ENCODE measurements around the gene KCNK10.

Gene KCNK10

GRCh38 chr14:88300817-88301216 lies 22.3 kb downstream of the KCNK10 start:
- Mint-ChIP-seq H3K27me3 (peaks cover 21% of the 10 kb centered on the region), H3K4me1 (ENCODE audit: low read depth) (no peaks in the 10 kb centered on the region), H3K27ac (no peak overlapping the region), H3K4me3 (no peak overlapping the region), H3K36me3 (ENCODE audit: low read depth) (no peaks in the 10 kb centered on the region), H3K9me3 (no peaks in the 10 kb centered on the region)

- Mint-ChIP-seq H3K4me3 (no peak overlapping the region), H3K36me3 (ENCODE audit: low read depth) (no peaks in the 10 kb centered on the region), H3K9me3 (no peaks in the 10 kb centered on the region), H3K27ac (no peak overlapping the region), H3K27me3 (peaks cover 22% of the 10 kb centered on the region), H3K4me1 (ENCODE audit: low read depth) (no peaks in the 10 kb centered on the region)
Measured at GRCh38 chr14:88299865-88300530, 23.1 kb downstream of the KCNK10 start.

DNA sequence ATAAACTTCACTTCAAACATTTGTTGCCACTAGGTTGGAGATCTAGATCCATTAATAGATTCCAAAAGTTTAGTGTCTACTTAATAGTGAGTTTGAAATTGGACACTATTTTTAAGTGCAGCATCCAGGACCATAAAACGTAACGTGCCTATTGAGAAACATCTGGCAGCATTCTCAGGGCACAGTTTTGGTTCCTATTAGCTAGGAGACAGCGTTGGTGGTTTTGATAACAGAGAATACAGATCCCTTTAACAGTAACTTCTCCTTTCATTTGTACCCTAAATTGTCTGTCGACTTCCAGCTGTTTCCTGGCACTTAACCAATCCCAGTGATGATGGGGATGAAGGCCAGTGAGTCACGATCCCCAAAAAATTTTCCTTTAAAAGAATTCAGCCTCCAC lies 25.8 kb downstream of the KCNK10 start:
- peaks cover 26% of the 10 kb centered on the region for H3K27me3 Mint-ChIP-seq
- no peak overlapping the region for H3K27ac Mint-ChIP-seq
- no peaks in the 10 kb centered on the region for H3K4me1 Mint-ChIP-seq (ENCODE audit: low read depth)
- no peaks in the 10 kb centered on the region for H3K9me3 Mint-ChIP-seq
- H3K36me3 Mint-ChIP-seq (ENCODE audit: low read depth): no peaks in the 10 kb centered on the region
- H3K4me3 Mint-ChIP-seq: no peak overlapping the region

DNA sequence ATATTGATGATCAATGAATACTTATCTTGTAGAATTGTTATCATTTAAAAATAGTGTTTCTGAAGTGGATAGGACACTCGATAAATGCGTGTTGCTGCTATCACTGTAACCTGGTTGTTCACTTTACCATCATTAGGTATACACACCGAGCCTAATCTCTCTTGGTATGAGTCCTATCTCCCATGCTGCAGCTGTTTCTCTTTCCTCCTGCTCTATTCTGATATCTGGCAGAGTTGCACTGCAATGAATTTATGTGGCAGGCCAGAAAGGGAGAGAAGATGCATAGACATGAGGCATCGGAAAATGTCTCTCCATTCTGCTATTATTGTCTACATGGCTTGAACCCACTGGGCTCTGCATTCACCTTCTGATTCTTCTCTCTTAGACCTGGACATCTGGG lies 26.7 kb downstream of the KCNK10 start:
- no peaks in the 10 kb centered on the region for H3K9me3 Mint-ChIP-seq
- no peak overlapping the region for H3K4me3 Mint-ChIP-seq
- no peaks in the 10 kb centered on the region for H3K4me1 Mint-ChIP-seq (ENCODE audit: low read depth)

GRCh38 chr14:88289996-88290395 lies 33.1 kb downstream of the KCNK10 start:
- Mint-ChIP-seq H3K36me3 (ENCODE audit: low read depth) (no peaks in the 10 kb centered on the region), H3K27ac (no peak overlapping the region), H3K4me1 (ENCODE audit: low read depth) (no peaks in the 10 kb centered on the region), H3K9me3 (no peaks in the 10 kb centered on the region), H3K4me3 (no peak overlapping the region), H3K27me3 (peaks cover 11% of the 10 kb centered on the region)

More for the DNA sequence above, 26.7 kb downstream of the KCNK10 start:
- Mint-ChIP-seq H3K36me3 (ENCODE audit: low read depth) (no peaks in the 10 kb centered on the region), H3K27ac (no peak overlapping the region), H3K27me3 (peaks cover 17% of the 10 kb centered on the region)

- Mint-ChIP-seq H3K27me3 (peaks cover 11% of the 10 kb centered on the region), H3K4me3 (no peak overlapping the region), H3K4me1 (ENCODE audit: low read depth) (no peaks in the 10 kb centered on the region), H3K36me3 (ENCODE audit: low read depth) (no peaks in the 10 kb centered on the region), H3K27ac (no peak overlapping the region), H3K9me3 (no peaks in the 10 kb centered on the region)
Measured at GRCh38 chr14:88289234-88289633, 33.8 kb downstream of the KCNK10 start.

DNA sequence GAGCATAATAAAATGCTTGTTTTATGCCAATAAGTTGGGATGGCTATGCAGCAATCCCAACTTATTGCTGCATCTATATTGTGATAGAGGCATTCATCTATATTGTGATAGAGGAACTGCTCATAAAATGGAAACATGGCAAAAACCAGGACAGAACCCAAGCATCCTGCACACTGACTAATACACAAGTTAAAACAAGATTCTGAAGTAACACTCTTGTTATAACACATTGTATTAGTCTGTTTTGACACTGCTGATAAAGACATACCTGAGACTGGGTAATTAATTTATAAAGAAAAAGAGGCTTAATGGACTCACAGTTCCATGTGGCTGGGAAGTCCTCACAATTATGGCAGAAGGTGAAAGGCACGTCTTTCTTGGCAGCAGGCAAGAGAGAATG lies 36.8 kb downstream of the KCNK10 start:
- Mint-ChIP-seq H3K9me3 (no peaks in the 10 kb centered on the region), H3K4me3 (no peak overlapping the region), H3K36me3 (ENCODE audit: low read depth) (no peaks in the 10 kb centered on the region), H3K27ac (no peak overlapping the region), H3K4me1 (ENCODE audit: low read depth) (no peaks in the 10 kb centered on the region), H3K27me3 (peaks cover 12% of the 10 kb centered on the region)

DNA sequence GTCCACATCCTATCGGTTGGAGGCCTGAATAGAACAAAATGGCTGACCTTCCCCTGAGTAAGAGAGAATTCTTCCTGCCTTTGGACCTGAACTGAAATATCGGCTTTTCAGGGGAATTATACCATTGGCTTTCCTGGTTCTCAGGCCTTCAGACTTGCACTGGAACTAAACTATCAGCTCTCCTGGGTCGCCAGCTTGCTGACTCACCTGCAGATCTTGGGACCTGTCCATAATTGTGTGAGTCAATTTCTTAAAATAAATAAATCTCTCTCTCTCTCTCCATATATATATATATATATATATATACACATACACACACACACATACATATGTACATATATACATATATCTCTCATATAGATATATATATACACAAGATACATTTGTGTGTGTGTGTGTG lies 41.6 kb downstream of the KCNK10 start:
- H3K9me3 Mint-ChIP-seq: no peaks in the 10 kb centered on the region
- H3K27ac Mint-ChIP-seq: no peak overlapping the region
- no peaks in the 10 kb centered on the region for H3K4me1 Mint-ChIP-seq (ENCODE audit: low read depth)
- H3K27me3 Mint-ChIP-seq: peaks cover 16% of the 10 kb centered on the region
- no peak overlapping the region for H3K4me3 Mint-ChIP-seq
- no peaks in the 10 kb centered on the region for H3K36me3 Mint-ChIP-seq (ENCODE audit: low read depth)

DNA sequence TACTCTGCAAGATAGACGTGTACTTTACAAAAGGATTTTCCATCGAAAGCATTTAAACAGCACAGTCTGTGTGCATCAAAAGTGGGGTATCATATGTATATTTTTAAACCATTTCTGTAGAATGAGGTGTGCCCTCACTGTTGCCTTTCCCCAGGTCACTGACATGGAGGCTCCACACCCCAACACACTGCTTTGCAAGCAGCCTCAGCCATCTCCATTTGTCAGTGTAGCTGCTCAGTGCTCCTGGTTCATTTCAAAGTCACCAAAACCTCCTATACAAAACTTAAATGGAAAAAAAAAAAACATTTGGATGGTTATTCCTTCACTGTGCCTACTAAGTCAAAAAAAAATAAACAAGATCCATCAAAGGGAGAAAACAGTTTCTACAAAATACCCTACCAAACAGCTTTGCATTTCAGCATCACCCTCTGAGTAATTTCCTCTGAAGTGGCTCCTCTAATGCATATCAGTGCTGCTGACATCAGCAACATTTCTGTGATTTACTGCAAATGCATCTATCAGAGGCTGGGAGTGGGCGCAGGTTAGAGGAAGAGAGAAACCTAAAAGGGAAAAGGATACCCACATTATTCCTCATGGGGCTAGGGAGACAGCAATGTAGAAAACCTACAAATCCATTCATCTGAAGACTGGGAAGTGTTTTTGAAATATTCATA lies 46.0 kb downstream of the KCNK10 start:
- Mint-ChIP-seq H3K36me3 (ENCODE audit: low read depth) (no peaks in the 10 kb centered on the region), H3K4me1 (ENCODE audit: low read depth) (no peaks in the 10 kb centered on the region), H3K4me3 (no peak overlapping the region), H3K27me3 (peaks cover 21% of the 10 kb centered on the region), H3K27ac (no peak overlapping the region), H3K9me3 (no peaks in the 10 kb centered on the region)

DNA sequence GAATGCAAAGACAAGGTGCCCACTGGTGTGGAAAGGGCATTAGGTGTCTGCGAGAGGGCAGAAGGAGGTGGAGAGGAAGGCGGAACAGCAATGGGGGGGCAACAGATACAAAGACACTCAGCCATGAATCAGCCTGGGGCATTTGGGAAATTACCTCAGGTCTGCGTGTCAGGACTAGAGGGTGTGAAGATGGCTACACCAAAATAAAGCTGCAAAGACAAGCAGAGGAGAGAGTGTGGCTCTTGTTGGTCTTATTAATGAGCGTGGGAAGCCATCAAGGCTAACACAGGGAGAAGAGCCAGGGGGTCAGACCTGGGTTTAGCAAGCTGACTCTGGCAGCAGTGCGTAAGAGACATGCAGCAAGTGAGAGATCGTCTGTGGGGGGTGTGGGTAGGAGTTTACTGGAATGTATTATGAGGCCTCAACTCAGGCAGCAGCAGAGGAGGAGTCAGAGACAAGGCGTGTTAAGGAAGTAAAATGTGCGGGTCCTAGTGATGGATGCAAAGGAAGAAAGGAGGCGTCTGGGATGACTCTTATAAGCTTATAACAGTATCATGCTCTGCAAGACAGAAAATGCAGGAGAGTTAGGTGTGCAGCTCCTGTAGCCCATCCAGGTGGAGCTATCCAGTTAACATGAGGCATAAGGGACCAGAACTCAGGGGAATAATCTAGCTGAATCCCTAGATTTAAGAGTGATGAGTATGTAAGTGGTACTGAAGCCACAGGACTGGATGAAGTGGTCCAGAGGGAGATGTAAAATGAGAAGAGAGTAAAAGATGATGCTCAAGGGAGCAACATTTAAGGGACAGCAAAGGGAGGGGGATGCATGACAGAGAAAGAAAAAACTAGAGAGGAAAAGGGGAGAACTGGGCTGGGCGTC lies 50.4 kb downstream of the KCNK10 start:
- no peak overlapping the region for H3K4me3 Mint-ChIP-seq

DNA sequence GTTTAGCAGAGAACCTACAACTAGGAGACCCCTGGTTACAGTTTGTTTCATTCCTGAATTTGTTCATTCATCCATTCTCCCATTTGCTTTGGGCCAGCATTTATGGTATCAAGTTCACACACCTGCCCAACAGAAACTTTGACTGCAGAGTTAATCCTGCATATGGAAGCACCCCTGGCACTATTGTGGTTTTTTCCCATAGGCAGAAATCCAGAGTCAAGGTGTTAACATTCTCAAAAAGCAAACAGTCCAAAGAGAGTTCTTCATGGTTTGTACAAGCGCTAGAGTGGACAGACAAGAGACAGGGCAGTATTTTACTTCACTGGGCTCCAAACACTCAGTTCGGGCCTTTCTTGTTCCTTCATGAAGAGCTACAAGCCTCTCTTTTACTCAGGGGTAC lies 51.9 kb downstream of the KCNK10 start:
- Mint-ChIP-seq H3K4me3 (no peak overlapping the region), H3K27ac (no peak overlapping the region), H3K4me1 (ENCODE audit: low read depth) (no peaks in the 10 kb centered on the region), H3K9me3 (no peaks in the 10 kb centered on the region), H3K27me3 (peaks cover 10% of the 10 kb centered on the region), H3K36me3 (ENCODE audit: low read depth) (no peaks in the 10 kb centered on the region)

More for the DNA sequence above, 50.4 kb downstream of the KCNK10 start:
- Mint-ChIP-seq H3K9me3 (no peaks in the 10 kb centered on the region), H3K27me3 (peaks cover 13% of the 10 kb centered on the region), H3K4me1 (ENCODE audit: low read depth) (no peaks in the 10 kb centered on the region), H3K36me3 (ENCODE audit: low read depth) (no peaks in the 10 kb centered on the region), H3K27ac (no peak overlapping the region)

- no peaks in the 10 kb centered on the region for H3K4me1 Mint-ChIP-seq (ENCODE audit: low read depth)
- no peaks in the 10 kb centered on the region for H3K9me3 Mint-ChIP-seq
- H3K4me3 Mint-ChIP-seq: no peak overlapping the region
- H3K27me3 Mint-ChIP-seq: peaks cover 8% of the 10 kb centered on the region
- no peak overlapping the region for H3K27ac Mint-ChIP-seq
- H3K36me3 Mint-ChIP-seq (ENCODE audit: low read depth): no peaks in the 10 kb centered on the region
Measured at GRCh38 chr14:88270776-88271175, 52.3 kb downstream of the KCNK10 start.

GRCh38 chr14:88269806-88270420 lies 53.2 kb downstream of the KCNK10 start:
- no peaks in the 10 kb centered on the region for H3K36me3 Mint-ChIP-seq (ENCODE audit: low read depth)
- peaks cover 4% of the 10 kb centered on the region for H3K27me3 Mint-ChIP-seq
- H3K9me3 Mint-ChIP-seq: no peaks in the 10 kb centered on the region
- H3K4me3 Mint-ChIP-seq: no peak overlapping the region
- no peak overlapping the region for H3K27ac Mint-ChIP-seq
- H3K4me1 Mint-ChIP-seq (ENCODE audit: low read depth): no peaks in the 10 kb centered on the region

- Mint-ChIP-seq H3K4me3 (no peak overlapping the region), H3K27ac (no peak overlapping the region), H3K4me1 (ENCODE audit: low read depth) (no peaks in the 10 kb centered on the region), H3K27me3 (peaks cover 10% of the 10 kb centered on the region), H3K36me3 (ENCODE audit: low read depth) (no peaks in the 10 kb centered on the region), H3K9me3 (no peaks in the 10 kb centered on the region)
Measured at GRCh38 chr14:88266474-88266873, 56.6 kb downstream of the KCNK10 start.

GRCh38 chr14:88264116-88264515 lies 59.0 kb downstream of the KCNK10 start:
- Mint-ChIP-seq H3K9me3 (no peaks in the 10 kb centered on the region), H3K4me1 (ENCODE audit: low read depth) (no peaks in the 10 kb centered on the region), H3K27ac (no peak overlapping the region), H3K4me3 (no peak overlapping the region), H3K27me3 (peaks cover 22% of the 10 kb centered on the region), H3K36me3 (ENCODE audit: low read depth) (no peaks in the 10 kb centered on the region)
